ENCODE measurements around the gene DDX31.
A peak's percentile ranks its signal among the peaks of the same experiment; 100 is the strongest.
"Not testable (repeated sequence)": the region's sequence is repeated elsewhere in the genome, so short reads cannot be mapped to it uniquely, and the experiment has no call there.

Gene DDX31

DNA sequence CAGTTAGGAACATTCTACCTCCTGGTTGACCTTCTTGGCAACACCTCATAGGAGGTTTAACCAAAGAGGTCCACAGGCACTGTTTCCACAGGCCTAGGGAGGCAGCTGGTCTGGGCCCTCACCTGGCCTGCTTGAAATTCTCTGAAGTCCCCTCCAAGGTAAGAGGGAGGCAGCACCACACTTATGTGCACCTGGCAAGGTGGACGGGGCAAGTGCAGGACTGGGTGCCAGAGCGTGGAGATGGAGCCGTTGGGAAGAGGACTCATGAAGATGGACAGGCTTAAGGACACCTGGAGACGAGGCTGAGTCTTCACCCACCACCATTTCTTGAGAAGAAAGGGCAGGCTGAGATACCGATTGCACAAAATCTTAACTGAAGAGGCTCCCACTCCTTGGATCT, 94.0 kb downstream of the DDX31 start:
- no peak for DNase-seq

DNA sequence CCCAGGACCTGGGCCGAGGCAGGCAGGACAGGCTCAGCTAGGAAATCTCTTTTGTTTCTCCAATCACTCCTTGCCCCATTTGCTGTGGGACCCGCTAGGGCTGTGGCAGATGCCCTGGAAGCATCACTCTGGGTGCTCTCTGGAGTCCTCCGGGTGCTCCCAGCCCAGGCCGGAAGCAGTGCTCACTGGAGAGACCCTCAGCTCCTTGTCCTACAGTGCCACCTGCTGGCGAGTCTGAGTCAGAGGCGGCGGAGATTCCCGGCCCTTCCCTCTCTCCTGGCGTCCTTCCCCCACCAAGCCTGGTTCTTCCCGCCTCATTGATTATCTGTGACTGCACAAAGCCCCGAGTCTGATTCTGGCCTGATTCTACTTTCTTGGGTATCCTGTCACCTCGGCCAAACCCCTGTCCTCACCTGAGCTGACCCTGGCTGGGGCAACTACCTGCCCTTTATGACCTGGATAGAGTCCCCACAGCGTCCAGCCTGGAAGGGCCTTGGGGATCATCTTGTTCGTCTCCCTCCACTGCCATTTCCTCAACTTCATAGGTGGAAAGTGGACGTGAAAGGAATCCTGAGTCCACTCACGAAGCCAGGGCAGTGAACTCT, 94.7 kb downstream of the DDX31 start:
- DNase-seq, result peak in 2 of 5 experiments; percentile 23 to 43

GRCh38 chr9:132572921-132573320, 96.9 kb downstream of the DDX31 start:
- no peak for DNase-seq

DNA sequence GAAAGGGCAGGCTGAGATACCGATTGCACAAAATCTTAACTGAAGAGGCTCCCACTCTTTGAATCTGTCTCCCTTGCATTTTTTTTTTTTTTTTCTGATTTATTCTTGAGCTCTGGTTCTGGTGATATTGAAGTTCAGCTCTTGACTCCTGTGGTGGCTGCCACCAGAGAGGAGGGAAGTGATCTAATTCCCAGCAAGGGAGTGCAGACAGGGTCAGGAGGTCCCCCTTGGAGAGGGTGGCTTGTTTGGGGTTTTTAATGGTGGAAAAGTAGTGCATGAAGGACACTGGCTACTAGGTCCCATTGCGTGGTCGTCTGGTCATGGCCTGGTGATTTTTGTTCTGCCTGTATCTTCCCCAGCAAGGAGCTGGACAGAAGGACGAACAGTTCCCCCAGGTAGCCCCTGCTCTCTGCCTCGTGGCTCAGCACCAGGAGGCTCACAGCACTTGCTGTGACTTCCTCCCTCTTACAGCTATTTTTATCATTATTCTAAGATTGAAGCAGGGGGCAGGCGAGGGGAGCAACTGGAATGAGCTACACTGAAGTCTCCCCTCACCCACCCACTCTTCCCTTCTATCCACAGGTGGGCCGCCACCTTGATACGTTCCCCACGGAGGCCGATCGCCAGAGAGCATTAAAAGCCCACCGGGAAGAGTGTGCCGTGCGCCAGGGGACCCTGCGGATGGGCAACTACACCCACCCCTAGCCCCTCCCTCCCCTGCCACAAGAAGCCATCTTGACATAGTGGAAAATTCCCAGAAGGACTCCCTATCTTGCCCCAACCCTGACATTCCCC, 97.8 kb downstream of the DDX31 start:
- no peak for DNase-seq

DNA sequence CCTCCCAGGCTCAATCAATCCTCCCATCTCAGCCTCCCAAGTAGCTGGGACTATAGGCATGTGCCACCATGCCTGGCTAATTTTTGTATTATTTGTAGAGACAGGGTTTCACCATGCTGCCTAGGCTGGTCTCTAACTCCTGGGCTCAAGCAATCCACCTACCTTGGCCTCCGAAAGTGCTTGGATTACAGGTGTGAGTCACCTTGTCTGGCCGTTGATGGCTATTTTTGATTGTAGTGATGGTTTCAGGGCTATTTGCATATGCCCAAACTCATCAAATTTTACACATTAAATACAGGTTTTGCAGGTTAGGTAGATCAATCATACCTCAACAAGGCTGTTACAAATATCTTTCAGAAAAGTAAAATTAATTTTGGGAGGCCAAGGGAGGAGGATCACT, 101.0 kb downstream of the DDX31 start:
- not testable (repeated sequence) for DNase-seq

DNA sequence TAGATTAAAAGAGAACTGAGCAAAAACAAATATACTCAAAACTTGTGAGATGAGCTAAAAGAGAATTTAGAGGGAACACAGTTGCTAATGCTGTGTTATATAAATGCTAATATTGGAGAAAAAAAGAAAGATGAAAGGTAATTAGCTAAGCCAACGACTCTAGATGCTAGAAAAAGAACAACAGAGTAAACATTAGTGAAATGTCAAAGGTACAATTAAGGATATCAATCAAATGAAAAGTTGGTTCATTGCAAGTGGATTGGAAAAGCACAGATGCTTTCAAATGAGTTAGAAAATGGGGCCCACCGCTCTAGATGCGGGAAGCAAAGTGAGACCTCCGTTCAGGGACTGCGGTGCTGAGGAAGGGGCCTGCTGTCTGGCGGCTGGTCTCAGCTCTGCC, 105.3 kb downstream of the DDX31 start:
- no peak for DNase-seq

DNA sequence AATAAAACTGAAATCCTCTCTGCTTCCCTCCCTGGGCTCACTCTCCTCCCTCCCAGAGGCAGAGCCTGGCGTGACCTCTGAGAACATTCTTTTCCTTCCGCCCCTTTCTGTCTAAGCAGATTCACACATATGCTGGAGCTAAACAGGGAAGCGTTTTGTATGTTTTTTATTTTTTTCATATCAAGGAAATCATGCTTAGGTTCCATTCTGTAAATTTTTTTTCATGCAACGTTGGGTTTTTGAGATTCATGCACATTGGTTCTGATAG, 107.5 kb downstream of the DDX31 start:
- no peak for DNase-seq

DNA sequence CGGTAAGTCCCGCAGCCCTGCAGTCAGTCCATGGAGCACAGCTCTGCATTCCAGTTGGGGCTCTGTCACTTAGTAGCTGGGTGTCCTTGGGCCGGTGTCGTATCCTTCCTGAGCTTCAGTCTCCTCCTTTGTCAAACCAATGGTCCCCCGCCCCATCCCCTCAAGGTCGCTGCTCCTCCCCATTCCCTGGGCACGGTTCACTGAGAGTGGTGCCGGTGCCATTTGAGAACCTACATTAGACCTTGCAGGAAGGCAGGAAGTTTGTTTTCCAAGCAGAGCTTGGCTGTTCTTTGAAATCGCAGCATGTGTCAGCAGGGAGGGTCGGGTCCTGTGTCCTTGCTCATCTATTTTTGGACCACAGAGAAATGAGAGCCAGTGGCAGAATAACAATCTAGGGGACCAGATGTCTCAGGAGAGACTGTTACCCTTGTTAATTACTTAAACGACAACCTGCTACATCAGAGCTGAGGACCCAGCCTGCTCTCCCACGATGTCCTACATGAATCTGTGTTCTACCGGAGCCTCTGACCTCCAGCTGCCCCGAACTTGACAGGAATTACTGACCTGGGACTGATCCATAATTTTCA, 109.1 kb downstream of the DDX31 start:
- no peak for DNase-seq

DNA sequence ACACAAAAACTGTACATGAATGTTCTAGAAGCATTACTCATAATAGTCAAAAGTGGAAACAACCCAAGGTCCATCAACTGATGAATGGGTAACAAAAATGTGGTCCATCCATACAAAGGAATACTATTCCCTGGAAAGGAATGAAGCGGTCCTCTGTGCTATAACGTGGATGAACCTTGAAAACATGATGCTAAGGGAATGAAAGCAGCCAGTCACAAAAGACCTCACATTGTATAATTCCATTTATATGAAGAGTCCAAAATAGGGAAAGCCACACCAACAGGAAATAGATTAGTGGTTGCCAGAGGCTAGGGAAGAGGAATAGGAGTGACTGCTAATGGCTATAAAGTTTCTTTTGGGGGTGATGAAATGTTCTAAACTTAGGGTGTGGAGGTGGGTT, 110.1 kb downstream of the DDX31 start:
- DNase-seq, result no peak

DNA sequence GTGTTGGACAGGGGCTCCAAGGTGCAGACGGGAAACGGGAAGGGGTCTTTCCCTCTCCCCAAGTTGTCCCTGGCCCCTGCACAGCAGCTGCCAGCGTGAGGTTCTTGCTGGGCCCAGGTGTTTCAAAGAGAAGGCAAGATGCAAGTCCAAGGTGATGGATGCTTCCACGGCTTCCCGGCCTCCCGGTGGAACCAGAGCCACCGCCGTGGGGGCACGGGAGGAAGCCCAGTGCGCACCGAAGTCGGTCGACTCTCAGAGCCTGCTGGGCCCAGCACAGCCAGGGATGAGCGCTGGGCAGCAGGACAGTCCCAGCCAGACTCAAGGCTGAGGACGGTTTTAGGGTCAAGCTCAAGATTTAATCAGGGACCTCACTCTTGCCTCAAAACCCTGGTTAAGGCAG, 112.6 kb downstream of the DDX31 start:
- DNase-seq, result no peak

GRCh38 chr9:132556714-132557113, 113.1 kb downstream of the DDX31 start:
- DNase-seq, result no peak

DNA sequence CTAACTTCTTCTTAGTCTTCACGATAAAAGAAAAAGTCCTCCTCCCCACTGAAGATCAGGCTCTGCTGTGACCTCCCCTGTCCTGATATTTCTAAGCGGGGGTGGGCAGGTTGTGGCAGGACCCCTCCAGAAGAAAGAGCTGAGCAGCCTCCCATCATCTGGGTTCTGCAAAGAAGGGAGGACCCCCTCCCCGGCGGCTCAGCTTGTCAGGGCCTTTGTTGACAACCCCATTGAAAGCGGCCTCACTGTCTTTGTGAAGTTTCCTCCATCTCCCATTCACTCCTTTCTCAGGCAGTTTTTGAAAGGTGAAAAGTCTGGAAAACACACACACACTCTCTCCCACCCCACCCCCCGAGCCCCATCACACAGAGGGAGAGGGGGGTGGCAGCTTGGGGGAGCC, 113.5 kb downstream of the DDX31 start:
- no peak for DNase-seq

GRCh38 chr9:132555528-132555927, 114.3 kb downstream of the DDX31 start:
- no peak for DNase-seq

DNA sequence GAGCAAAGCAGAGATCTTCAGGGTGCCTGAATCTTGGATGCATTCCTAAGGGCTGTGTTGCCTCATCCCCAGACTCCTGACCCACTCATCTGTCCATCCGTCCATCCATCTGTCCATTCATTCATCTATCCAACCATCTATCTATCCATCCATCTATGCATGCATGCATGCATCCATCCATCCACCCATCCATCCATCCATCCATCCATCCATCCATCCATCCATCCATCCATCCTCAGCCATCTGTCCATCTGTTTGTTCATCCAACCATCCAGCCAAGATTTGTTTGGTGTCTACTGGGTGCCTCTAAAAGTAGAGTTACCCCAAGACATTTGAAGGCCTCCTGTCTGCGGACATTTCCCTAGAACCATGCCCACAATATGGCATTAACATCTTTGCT, 115.0 kb downstream of the DDX31 start:
- DNase-seq, result no peak

- DNase-seq, result no peak
These were observed 117.7 kb downstream of the DDX31 start for GRCh38 chr9:132552041-132552440.

- no peak for DNase-seq
These were observed 118.2 kb downstream of the DDX31 start for GRCh38 chr9:132551556-132551955.

GRCh38 chr9:132548751-132549640, 120.8 kb downstream of the DDX31 start:
- no peak for DNase-seq

DNA sequence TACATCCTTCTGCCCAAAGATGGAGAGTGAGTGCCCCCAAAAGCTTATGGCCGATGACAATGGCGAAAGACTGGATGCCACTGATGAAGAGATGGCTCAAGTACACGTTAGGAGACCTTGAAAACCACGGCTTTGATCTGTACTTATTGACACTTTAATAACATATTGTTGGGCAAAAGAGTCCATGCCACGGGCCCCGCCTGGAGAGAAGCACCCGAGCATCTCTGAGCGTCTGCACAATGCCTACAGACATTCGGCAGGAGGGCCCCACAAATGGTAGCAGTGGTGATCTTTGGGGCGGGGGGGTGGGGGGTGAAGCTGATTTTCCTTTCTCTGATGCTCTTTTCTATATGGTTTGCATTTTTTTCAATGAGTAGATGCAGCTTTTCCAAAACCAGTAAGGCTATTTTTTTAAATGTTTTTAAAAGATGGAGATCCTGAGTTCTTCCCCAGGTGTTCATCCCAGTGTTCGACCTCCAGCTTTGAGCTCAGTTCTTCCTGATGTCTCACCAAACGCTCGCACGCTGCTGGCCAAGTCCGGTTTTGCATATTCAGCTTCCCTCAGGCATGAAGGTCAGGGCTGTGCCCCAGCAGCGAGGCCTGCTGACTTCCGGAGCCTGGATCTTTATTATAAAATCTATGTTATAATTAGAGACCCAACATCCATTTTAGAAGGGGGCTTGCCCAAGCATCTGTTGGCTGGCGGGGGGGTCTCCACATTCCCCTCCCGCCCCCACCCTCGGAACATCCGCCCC, 121.6 kb downstream of the DDX31 start:
- DNase-seq, result no peak

GRCh38 chr9:132547436-132547835, 122.3 kb downstream of the DDX31 start:
- no peak for DNase-seq

GRCh38 chr9:132547052-132547431, 122.7 kb downstream of the DDX31 start:
- no peak for DNase-seq

DNA sequence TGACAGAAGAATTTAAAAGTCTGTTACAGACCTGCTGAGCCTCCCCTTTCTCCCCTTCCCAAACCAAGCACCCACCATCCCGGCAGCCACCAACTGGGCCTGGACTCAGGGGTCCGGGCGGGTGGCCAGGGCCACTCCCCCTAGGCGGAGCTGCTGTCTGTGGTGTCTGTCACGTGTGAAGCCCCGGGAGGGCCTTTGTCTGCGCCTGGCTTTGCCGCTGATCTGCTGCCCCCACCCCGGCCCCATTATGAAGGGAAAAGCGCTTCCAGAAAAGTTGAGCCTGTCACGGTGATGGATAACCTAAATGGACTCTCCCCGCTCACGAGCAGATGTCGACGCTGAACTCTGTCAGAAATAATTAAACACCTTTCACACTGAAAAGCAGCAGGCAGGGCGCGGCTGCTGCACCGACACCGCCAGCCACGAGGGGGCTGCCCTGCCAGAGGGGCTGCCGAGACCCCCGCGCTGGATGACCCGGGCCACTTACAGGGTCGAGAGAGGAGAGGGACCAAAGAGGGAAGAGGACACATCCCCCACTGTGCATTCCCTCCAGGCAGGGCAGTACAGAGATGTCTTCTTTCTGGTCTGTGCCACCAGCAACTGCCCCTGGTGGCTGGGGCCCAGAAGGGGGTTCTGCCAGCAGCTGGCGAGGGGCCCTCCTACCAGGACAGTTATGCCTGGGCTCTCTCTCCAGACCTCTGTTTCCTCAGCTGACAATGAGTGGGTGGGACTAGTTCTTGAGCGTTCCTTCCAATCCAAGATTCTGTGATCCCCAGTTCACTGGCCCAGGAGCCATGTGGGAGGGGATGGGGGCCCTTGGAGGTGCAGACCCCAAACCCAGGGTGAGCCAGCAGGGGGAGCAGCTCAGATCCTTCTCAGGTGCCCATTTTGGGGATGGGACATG, 123.4 kb downstream of the DDX31 start:
- DNase-seq, result no peak

DNA sequence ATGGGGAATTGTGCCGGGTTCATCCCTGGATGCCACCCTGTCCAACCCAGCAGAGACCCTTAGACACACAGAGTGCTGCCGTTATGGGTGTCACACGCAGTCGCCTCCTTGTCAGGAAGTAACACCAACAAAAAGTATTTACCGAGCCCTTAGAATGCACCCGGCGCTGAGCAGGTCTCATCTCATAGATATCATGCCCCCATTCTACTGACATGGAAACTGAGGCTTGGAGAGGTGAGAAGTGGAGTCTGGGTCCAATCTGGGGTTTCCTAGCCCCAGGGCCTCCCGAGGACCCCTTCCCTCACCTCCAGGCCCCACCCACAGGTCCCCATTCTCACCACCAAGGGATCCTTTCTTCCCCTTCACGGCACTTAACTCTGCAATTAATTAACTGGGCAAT, 124.2 kb downstream of the DDX31 start:
- no peak for DNase-seq
